GM12892 (cell line): Measurements from ENCODE around the gene RNF2. TPM values are rescaled to one million over a fixed set of nuclear protein-coding genes. Genes with fewer than 3 reads are reported as not detected.
"Not testable (repeated sequence)": the region's sequence is repeated elsewhere in the genome, so short reads cannot be mapped to it uniquely, and the experiment has no call there.

Source experiments
- DNase-seq: peaks from one replicate; pipeline ENCODE4 v3.0.0; 2011; ENCODE audit not compliant: insufficient read length
- FAIRE-seq: peaks from 2 replicates; lab custom pipeline; 2011; peaks lifted over from hg19 to GRCh38; lab: Jason Lieb, UNC
- POLR2A ChIP-seq: IDR thresholded peaks from 2 replicates; pipeline ENCODE4 v1.6.1; 2011; ENCODE audit warnings: low read depth, low read length, control low read depth
- POLR2AphosphoS5 ChIP-seq: IDR thresholded peaks from 2 replicates; pipeline ENCODE4 v1.6.1; 2011; ENCODE audit warnings: low read depth, low read length, control low read depth
- TAF1 ChIP-seq: IDR thresholded peaks from 2 replicates; pipeline ENCODE4 v1.6.1; 2011; ENCODE audit warnings: low read depth, mild to moderate bottlenecking, control low read depth, low read length, borderline replicate concordance
- polyA plus RNA-seq: library from polyadenylated mRNA; unstranded; fragments of >200 nt; gene quantifications from one replicate; pipeline ENCODE4 v1.2.1, GENCODE V29; 2012; ENCODE audit warnings: missing spikeins, inconsistent platforms; ENCODE audit not compliant: missing spikeins

The RNF2 gene
- polyA plus RNA-seq: 13.3 TPM

DNA sequence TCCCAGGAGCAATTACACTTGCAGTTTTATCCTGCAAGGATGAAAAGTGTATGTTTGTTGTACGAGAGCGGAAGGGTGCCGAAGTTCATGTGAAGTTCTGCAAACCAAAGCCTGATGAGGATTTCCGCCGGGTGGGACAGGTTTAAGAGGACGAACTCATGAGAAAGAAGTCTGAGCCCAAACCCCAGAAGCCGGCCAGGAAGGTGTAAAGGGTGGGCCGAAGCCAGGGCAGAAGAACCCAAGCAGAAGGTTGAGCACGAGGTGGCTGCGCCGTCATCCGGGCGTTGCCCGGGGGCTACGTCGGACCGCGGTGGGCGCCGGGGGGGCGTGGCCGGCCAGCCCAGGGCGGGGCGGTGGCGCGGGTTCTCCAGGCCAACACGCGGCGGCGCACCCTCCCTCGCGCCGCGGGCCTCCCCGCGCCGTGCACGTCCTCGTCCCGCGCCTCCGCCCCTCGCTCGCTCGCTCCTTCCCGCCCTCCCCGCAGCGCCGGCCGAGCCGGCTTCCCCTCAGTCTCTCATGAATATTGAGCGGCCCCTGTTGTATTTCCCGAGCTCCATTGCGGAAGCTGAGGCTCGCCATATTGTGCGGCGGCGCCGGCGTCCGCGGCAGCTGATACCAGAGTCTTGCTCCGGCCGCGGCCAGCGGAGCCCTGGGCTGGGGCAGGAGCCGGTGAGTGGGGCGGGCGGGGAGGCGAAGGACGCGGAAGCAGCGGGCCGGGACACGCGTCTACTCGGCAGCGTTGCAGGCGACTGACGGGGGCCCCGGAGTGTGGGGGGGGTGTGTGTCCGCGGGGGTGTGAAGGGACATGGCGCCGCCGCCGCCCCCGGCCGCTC, at the start of gene RNF2:
Gene RNF2 (plus strand): TSS at position 578 of the 833 bp plus-strand sequence. CDS start 41,996 bp downstream, outside the sequence.
- FAIRE-seq (peak; percentile 85), DNase-seq (peak; percentile 75)

GRCh38 chr1:184999974-185000373, 45.4 kb upstream of the RNF2 start:
- FAIRE-seq, DNase-seq: not testable (repeated sequence)

More for the DNA sequence above, at the start of gene RNF2:
- TF ChIP-seq POLR2A (no peak; the same call in 1 of the 2 replicates), TAF1 (0 out of 2 replicates have a peak, but pooled peaks have one; percentile 5), POLR2AphosphoS5 (no peak)

- FAIRE-seq, DNase-seq: not testable (repeated sequence)
Observed at GRCh38 chr1:185001312-185001880, 44.0 kb upstream of the RNF2 start.

- FAIRE-seq (no peak), DNase-seq (no peak)
- TF ChIP-seq POLR2AphosphoS5: no peak
- no peak for TF ChIP-seq POLR2A
- TF ChIP-seq TAF1: no peak
Observed at GRCh38 chr1:185008838-185009237, 36.5 kb upstream of the RNF2 start.

DNA sequence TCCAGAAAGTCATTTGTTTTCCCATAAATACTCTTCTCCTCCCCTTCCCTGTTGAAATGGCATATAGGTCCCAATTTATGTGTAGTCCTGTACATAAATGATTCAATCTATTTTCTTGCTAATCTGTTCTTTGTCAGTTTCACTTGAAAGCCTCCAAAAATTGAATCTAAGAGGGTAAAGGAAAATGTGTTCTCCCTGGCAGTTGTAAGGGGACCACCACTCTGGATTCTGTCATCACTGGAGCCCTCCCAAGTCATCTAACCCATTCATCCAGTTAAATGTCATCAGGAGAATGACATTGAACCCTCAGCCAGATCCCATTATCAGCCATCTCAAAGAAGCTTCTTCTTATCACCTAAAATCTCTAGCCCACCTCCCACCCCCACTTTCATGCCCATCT, 35.0 kb upstream of the RNF2 start:
- no peak for FAIRE-seq
- DNase-seq: no peak
- TF ChIP-seq POLR2AphosphoS5 (no peak), POLR2A (no peak), TAF1 (no peak)

DNA sequence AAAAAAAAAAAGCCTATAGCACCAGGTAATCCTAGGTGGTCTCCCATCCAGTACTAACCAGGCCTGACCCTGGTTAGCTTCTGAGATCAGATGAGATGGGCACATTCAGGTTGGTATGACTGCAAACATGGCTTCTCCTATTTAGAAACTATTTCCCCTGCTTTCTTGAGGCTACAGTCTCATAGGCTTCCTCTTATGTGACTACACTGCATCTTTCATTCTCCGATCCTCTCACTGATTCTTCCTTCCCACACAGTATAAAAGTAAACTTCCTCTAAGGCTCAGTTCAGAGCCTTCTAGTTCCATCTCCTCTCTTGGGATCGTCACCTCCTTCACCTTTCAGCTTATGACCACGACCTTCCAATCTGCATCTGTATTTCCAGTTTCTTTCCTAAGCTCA, 30.4 kb upstream of the RNF2 start:
- TF ChIP-seq POLR2AphosphoS5 (no peak), POLR2A (no peak), TAF1 (no peak)
- no peak for DNase-seq

DNA sequence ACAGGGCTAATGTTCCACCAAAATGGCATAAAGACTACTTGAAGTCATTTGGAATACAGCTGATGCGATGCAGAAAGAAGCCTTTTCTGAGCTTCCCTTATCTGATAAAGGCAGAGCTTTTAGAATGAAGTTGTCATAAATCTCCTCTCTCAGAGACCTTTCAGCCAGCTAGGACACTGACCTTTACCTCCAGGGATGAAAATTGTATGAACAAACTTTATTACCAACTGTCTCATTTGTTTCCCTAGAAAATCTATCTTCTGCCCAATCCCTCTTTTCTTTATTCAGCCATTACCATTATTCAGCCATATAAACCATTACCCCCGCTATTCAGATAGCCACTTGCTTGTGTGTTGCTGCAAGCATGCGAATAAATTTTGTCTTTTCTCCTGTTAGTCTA, 29.7 kb upstream of the RNF2 start:
- TF ChIP-seq POLR2AphosphoS5 (no peak), TAF1 (no peak), POLR2A (no peak)
- no peak for FAIRE-seq

More for the DNA sequence above, 30.4 kb upstream of the RNF2 start:
- no peak for FAIRE-seq

GRCh38 chr1:185016880-185017279, 28.5 kb upstream of the RNF2 start:
- no peak for DNase-seq
- TF ChIP-seq POLR2A: no peak
- no peak for TF ChIP-seq POLR2AphosphoS5
- TF ChIP-seq TAF1: no peak
- no peak for FAIRE-seq

More for the DNA sequence above, 29.7 kb upstream of the RNF2 start:
- DNase-seq: no peak

- FAIRE-seq (no peak), DNase-seq (no peak)
Observed at GRCh38 chr1:185017338-185017737, 28.0 kb upstream of the RNF2 start.

GRCh38 chr1:185017966-185018365, 27.4 kb upstream of the RNF2 start:
- no peak for FAIRE-seq
- DNase-seq: no peak
- TF ChIP-seq POLR2A (no peak), TAF1 (no peak), POLR2AphosphoS5 (no peak)

More at GRCh38 chr1:185017338-185017737, 28.0 kb upstream of the RNF2 start:
- TF ChIP-seq POLR2AphosphoS5 (no peak), TAF1 (no peak), POLR2A (no peak)

GRCh38 chr1:185027252-185027882, 18.0 kb upstream of the RNF2 start:
- TF ChIP-seq POLR2AphosphoS5 (no peak), TAF1 (no peak), POLR2A (no peak)
- DNase-seq (no peak), FAIRE-seq (no peak)

- TF ChIP-seq TAF1: no peak
- TF ChIP-seq POLR2AphosphoS5: no peak
- TF ChIP-seq POLR2A: no peak
- FAIRE-seq (no peak), DNase-seq (no peak)
Observed at GRCh38 chr1:185033686-185034085, 11.7 kb upstream of the RNF2 start.

DNA sequence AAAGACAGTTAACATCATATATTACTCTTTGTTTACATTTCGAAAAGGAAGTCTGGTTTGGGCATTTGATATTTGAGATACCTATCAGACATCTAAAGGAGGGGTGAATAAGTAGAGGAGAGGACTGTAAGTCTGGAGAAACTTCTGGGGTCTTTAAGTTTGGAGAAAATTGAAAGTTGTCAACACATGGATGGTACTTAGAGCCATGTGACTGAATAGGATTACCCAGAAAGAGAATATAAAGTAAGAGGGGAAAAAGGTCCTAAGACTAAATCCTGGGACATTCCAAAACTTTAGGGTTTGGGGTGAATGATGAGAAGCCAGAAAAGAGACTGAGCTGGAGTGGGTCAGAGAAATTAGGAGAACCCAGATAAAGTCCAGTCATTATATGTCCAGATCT, 10.1 kb upstream of the RNF2 start:
- FAIRE-seq: no peak
- no peak for TF ChIP-seq POLR2AphosphoS5
- TF ChIP-seq TAF1: no peak
- TF ChIP-seq POLR2A: no peak
- DNase-seq: no peak
